Activated B cell treated with CpG ODN at 0.5 μM for 24 hours (primary cell): ENCODE data around the gene CLCN3. TPM values are rescaled to one million over a fixed set of nuclear protein-coding genes. Genes with fewer than 3 reads are reported as not detected.

Source experiments
- ATAC-seq: fragments of 200-7000 bp; cut with Tn5 transposase; one replicate; pipeline ENCODE4 v1.10.0; 2021; ENCODE audit warnings: low read depth, mild to moderate bottlenecking, moderate library complexity
- CTCF ChIA-PET: fragments of 350-600 bp; sonication (Branson Sonifier 250); formaldehyde crosslinking; loops from one replicate; lab custom pipeline; 2021; ENCODE audit warnings: antibody characterized with exemption; lab: Charles Lee
- POLR2A ChIA-PET: fragments of 350-600 bp; sonication (Branson Sonifier 250); formaldehyde crosslinking; loops from one replicate; lab custom pipeline; 2021; ENCODE audit warnings: antibody characterized with exemption; lab: Charles Lee
- DNase-seq: peaks from one replicate; pipeline ENCODE4 v3.0.0; 2022
- H3K27ac Mint-ChIP-seq: one replicate; pipeline ENCODE4 v1.8.0; 2020; ENCODE audit warnings: mixed read lengths
- H3K27me3 Mint-ChIP-seq: one replicate; pipeline ENCODE4 v1.8.0; 2021; ENCODE audit warnings: mixed read lengths
- H3K36me3 Mint-ChIP-seq: one replicate; pipeline ENCODE4 v1.8.0; 2021; ENCODE audit warnings: low read depth, mixed read lengths
- H3K4me1 Mint-ChIP-seq: one replicate; pipeline ENCODE4 v1.8.0; 2021; ENCODE audit warnings: mixed read lengths
- H3K4me3 Mint-ChIP-seq: one replicate; pipeline ENCODE4 v1.8.0; 2020; ENCODE audit warnings: mild to moderate bottlenecking, mixed read lengths
- H3K9me3 Mint-ChIP-seq: one replicate; pipeline ENCODE4 v1.8.0; 2020; ENCODE audit warnings: mixed read lengths
- intact Hi-C: fragments of 100-400 bp; cut with micrococcal nuclease; formaldehyde crosslinking; loops from one replicate; pipeline ENCODE4 v1.15.1; 2024
- total RNA-seq: library from RNA; stranded (reverse); gene quantifications from 2 replicates; pipeline ENCODE4 v1.2.3, GENCODE V29; 2022
- TF ChIP-seq, protein P1 (sequence below): fragments of 200-600 bp; IDR thresholded peaks from one replicate; pipeline ENCODE4 v1.8.0; 2022; ENCODE audit warnings: antibody characterized with exemption, mild to moderate bottlenecking

Gene CLCN3
- total RNA-seq, 1 donor from 2014 or later = 28.6 TPM

DNA sequence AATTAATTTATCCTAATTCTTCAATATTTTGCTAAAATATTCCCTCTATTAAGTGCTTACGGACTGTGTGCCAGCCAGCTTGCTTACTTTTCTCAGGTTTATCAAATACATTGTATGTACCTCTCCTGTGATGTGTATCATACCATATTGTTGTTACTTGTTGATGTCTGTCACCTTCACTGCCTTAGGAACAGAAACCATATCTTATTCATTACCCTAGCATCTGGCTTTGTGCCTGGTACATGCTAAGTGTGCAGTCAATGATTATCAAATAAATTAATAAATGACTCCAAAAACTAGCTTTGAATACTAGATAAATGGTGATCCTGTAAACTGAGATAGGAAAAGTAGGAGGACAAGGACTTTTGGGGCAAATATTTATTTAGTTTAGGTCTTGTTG lies 6.9 kb downstream of the CLCN3 start:
- ChIA-PET CTCF (interaction anchor here (1.1 to 1.9 kb wide), 2 partner anchors 14 kb away, joined by 3 to 5 read pairs; no protein-coding TSS in a partner anchor), POLR2A (no interaction called here)
- no peaks in the 10 kb centered on the region for H3K27me3 Mint-ChIP-seq
- TF ChIP-seq, protein P1, sequence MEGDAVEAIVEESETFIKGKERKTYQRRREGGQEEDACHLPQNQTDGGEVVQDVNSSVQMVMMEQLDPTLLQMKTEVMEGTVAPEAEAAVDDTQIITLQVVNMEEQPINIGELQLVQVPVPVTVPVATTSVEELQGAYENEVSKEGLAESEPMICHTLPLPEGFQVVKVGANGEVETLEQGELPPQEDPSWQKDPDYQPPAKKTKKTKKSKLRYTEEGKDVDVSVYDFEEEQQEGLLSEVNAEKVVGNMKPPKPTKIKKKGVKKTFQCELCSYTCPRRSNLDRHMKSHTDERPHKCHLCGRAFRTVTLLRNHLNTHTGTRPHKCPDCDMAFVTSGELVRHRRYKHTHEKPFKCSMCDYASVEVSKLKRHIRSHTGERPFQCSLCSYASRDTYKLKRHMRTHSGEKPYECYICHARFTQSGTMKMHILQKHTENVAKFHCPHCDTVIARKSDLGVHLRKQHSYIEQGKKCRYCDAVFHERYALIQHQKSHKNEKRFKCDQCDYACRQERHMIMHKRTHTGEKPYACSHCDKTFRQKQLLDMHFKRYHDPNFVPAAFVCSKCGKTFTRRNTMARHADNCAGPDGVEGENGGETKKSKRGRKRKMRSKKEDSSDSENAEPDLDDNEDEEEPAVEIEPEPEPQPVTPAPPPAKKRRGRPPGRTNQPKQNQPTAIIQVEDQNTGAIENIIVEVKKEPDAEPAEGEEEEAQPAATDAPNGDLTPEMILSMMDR = no peak
- H3K27ac Mint-ChIP-seq = no peak overlapping the region
- ATAC-seq = no peak
- DNase-seq = no peak
- no peak overlapping the region for H3K4me3 Mint-ChIP-seq
- peaks cover 35% of the 10 kb centered on the region for H3K4me1 Mint-ChIP-seq
- peaks cover 15% of the 10 kb centered on the region for H3K36me3 Mint-ChIP-seq
- intact Hi-C loops = no loop called here
- H3K9me3 Mint-ChIP-seq = no peaks in the 10 kb centered on the region

DNA sequence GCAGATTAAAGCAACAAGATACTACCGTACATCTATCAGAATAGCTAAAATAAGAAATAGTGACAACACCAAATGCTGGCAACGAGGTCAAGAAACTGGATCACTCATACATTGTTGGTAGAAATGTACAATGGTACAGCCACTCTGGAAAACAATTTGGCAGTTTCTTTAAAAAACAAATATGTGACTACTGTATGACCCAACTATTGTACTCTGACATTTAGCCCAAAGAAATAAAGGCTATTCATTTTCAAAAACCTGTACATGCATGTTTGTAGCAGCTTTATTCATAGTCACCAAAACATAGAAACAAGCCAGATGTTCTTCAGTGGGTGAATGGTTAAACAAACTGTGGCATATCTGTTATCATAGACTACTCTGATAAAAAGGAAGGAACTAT lies 8.2 kb downstream of the CLCN3 start:
- Mint-ChIP-seq H3K27me3 (no peaks in the 10 kb centered on the region), H3K36me3 (peaks cover 13% of the 10 kb centered on the region), H3K9me3 (no peaks in the 10 kb centered on the region), H3K4me3 (no peak overlapping the region), H3K27ac (no peak overlapping the region), H3K4me1 (peaks cover 25% of the 10 kb centered on the region)
- TF ChIP-seq, protein P1 = no peak
- ATAC-seq (no peak), DNase-seq (no peak)
- ChIA-PET POLR2A (no interaction called here), CTCF (no interaction called here)
- intact Hi-C loops = no loop called here

DNA sequence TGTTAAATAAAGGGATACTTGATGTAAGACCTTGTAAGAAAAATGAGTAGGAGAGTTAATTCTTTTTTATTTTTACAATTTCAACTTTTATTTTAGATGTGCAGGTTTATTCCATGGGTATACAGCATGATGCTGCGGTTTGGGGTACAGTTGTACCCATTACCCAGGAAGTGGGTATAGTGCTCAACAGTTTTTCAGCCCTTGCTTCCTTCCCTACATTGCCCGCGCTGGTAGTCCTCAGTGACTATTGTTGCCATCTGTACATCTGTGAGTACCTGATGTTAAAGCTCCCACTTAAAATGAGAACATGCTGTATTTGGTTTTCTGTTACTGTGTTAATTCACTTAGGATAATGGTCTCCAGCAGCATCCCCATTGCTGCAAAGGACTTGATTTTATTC lies 9.7 kb downstream of the CLCN3 start:
- Mint-ChIP-seq H3K4me3 (no peak overlapping the region), H3K4me1 (peaks cover 22% of the 10 kb centered on the region), H3K9me3 (no peaks in the 10 kb centered on the region), H3K27me3 (no peaks in the 10 kb centered on the region), H3K27ac (no peak overlapping the region), H3K36me3 (peaks cover 9% of the 10 kb centered on the region)
- CTCF ChIA-PET = interaction anchor here (1.2 kb wide), 1 partner anchor 17 kb away, joined by 3 read pairs; no protein-coding TSS in a partner anchor
- TF ChIP-seq, protein P1 = no peak
- intact Hi-C loops = no loop called here
- no peak for ATAC-seq
- POLR2A ChIA-PET = no interaction called here
- no peak for DNase-seq

DNA sequence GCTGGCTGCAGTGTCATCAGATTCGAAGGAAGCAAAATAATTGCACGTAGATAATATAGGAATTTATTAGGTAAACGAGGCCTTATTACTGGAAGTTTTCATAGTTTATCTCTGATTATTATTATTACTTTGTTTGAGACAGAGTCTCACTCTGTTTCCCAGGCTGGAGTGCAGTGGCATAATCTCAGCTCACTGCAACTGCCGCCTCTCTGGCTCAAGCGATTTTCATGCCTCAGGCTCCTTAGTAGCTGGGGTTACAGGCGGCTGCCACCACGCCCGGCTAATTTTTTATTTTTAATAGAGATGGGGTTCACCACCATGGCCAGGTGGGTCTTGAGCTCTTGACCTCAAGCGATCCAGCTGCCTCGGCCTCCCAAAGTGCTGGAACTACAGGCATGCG lies 12.5 kb downstream of the CLCN3 start:
- ChIA-PET CTCF (no interaction called here), POLR2A (no interaction called here)
- H3K27me3 Mint-ChIP-seq = no peaks in the 10 kb centered on the region
- TF ChIP-seq, protein P1 = no peak
- H3K4me1 Mint-ChIP-seq = peaks cover 12% of the 10 kb centered on the region
- H3K9me3 Mint-ChIP-seq = no peaks in the 10 kb centered on the region
- H3K36me3 Mint-ChIP-seq = peaks cover 24% of the 10 kb centered on the region
- ATAC-seq = no peak
- no peak overlapping the region for H3K4me3 Mint-ChIP-seq
- no peak overlapping the region for H3K27ac Mint-ChIP-seq
- intact Hi-C loops = no loop called here
- DNase-seq = no peak

DNA sequence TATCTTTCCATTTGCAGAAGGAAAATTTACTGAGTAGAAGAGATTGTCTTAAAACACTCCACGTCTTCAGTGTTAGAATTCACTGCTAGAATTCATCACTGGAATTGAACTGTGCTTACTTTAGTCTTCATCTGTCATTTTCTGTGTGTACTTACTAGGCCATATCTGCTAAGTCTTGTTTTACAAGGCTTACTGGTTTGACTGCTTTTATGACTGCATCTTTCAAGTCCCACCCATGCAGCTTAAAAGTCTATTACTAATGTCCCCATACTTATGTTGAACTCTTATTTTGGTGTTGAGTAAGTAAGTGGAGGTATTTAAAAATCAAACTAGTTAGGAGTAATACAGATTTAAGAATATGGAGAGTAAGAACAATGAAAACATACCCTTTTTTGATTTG lies 14.6 kb downstream of the CLCN3 start:
- CTCF ChIA-PET = no interaction called here
- H3K36me3 Mint-ChIP-seq = peaks cover 41% of the 10 kb centered on the region
- no peak for ATAC-seq

More for the DNA sequence above, 14.6 kb downstream of the CLCN3 start:
- POLR2A ChIA-PET = no interaction called here
- Mint-ChIP-seq H3K27me3 (no peaks in the 10 kb centered on the region), H3K27ac (no peak overlapping the region), H3K4me3 (no peak overlapping the region), H3K4me1 (peaks cover 2% of the 10 kb centered on the region), H3K9me3 (no peaks in the 10 kb centered on the region)
- TF ChIP-seq, protein P1 = no peak
- DNase-seq = no peak
- intact Hi-C loops = no loop called here
